Activated B cell treated with CpG ODN at 0.5 μM for 24 hours (primary cell): ENCODE measurements around the gene CADPS2. TPM values are rescaled to one million over a fixed set of nuclear protein-coding genes. Genes with fewer than 3 reads are reported as not detected.

Source experiments
- ATAC-seq: fragments of 200-7000 bp; cut with Tn5 transposase; one replicate; pipeline ENCODE4 v1.10.0; 2021; ENCODE audit warnings: low read depth, mild to moderate bottlenecking, moderate library complexity
- CTCF ChIA-PET: fragments of 350-600 bp; sonication (Branson Sonifier 250); formaldehyde crosslinking; loops from one replicate; lab custom pipeline; 2021; ENCODE audit warnings: antibody characterized with exemption; lab: Charles Lee
- POLR2A ChIA-PET: fragments of 350-600 bp; sonication (Branson Sonifier 250); formaldehyde crosslinking; loops from one replicate; lab custom pipeline; 2021; ENCODE audit warnings: antibody characterized with exemption; lab: Charles Lee
- DNase-seq: peaks from one replicate; pipeline ENCODE4 v3.0.0; 2022
- H3K27ac Mint-ChIP-seq: one replicate; pipeline ENCODE4 v1.8.0; 2020; ENCODE audit warnings: mixed read lengths
- H3K27me3 Mint-ChIP-seq: one replicate; pipeline ENCODE4 v1.8.0; 2021; ENCODE audit warnings: mixed read lengths
- H3K36me3 Mint-ChIP-seq: one replicate; pipeline ENCODE4 v1.8.0; 2021; ENCODE audit warnings: low read depth, mixed read lengths
- H3K4me1 Mint-ChIP-seq: one replicate; pipeline ENCODE4 v1.8.0; 2021; ENCODE audit warnings: mixed read lengths
- H3K4me3 Mint-ChIP-seq: one replicate; pipeline ENCODE4 v1.8.0; 2020; ENCODE audit warnings: mild to moderate bottlenecking, mixed read lengths
- H3K9me3 Mint-ChIP-seq: one replicate; pipeline ENCODE4 v1.8.0; 2020; ENCODE audit warnings: mixed read lengths
- intact Hi-C: fragments of 100-400 bp; cut with micrococcal nuclease; formaldehyde crosslinking; loops from one replicate; pipeline ENCODE4 v1.15.1; 2024
- total RNA-seq: library from RNA; stranded (reverse); gene quantifications from 2 replicates; pipeline ENCODE4 v1.2.3, GENCODE V29; 2022
- TF ChIP-seq, protein P1 (sequence below): fragments of 200-600 bp; IDR thresholded peaks from one replicate; pipeline ENCODE4 v1.8.0; 2022; ENCODE audit warnings: antibody characterized with exemption, mild to moderate bottlenecking

Gene CADPS2
- total RNA-seq, 1 donor from 2014 or later, result not detected

DNA sequence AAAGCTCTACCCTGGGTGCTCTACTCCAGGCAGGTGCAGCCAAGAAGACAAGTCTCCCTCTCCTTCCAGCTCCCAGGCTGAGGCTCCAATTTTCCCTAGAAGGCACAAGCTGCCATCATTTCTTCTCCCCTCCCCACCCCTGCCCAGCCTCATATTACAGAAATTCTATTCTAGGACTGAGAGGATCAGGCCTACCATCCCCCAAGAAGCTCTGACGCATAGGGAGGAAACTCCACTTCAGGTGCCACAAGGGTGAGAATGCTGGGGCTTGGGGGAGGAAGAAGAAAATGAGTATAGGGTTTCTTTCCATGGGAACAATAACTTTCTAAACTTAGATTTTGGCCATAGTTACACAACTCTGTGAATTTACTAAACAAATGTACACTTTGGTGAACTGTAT lies 617.0 kb downstream of the CADPS2 start:
- no peak overlapping the region for H3K4me3 Mint-ChIP-seq
- no peaks in the 10 kb centered on the region for H3K4me1 Mint-ChIP-seq
- H3K9me3 Mint-ChIP-seq, result no peaks in the 10 kb centered on the region
- ChIA-PET POLR2A (no interaction called here), CTCF (no interaction called here)
- no peak for ATAC-seq
- TF ChIP-seq, protein P1, sequence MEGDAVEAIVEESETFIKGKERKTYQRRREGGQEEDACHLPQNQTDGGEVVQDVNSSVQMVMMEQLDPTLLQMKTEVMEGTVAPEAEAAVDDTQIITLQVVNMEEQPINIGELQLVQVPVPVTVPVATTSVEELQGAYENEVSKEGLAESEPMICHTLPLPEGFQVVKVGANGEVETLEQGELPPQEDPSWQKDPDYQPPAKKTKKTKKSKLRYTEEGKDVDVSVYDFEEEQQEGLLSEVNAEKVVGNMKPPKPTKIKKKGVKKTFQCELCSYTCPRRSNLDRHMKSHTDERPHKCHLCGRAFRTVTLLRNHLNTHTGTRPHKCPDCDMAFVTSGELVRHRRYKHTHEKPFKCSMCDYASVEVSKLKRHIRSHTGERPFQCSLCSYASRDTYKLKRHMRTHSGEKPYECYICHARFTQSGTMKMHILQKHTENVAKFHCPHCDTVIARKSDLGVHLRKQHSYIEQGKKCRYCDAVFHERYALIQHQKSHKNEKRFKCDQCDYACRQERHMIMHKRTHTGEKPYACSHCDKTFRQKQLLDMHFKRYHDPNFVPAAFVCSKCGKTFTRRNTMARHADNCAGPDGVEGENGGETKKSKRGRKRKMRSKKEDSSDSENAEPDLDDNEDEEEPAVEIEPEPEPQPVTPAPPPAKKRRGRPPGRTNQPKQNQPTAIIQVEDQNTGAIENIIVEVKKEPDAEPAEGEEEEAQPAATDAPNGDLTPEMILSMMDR, result no peak
- no peaks in the 10 kb centered on the region for H3K27me3 Mint-ChIP-seq
- H3K27ac Mint-ChIP-seq, result no peak overlapping the region
- intact Hi-C loops, result no loop called here
- no peak for DNase-seq
- no peaks in the 10 kb centered on the region for H3K36me3 Mint-ChIP-seq

Other genes with a start within 250 kb of the CADPS2 start
- gene RNF133, start 187.3 kb downstream of the CADPS2 start, total RNA-seq, result not detected in 2 replicates
- gene RNF148, start 183.5 kb downstream of the CADPS2 start, total RNA-seq, result not detected in 2 replicates
- not detected in 2 replicates for gene TAS2R16, start 109.2 kb upstream of the CADPS2 start, total RNA-seq